ENCODE results near the gene CD274.

The CD274 gene

GRCh38 chr9:5450359-5451091 is at the start of gene CD274:
Gene CD274, plus strand, starts transcription at chr9:5450542. Its CDS starts 5,572 bp downstream, at chr9:5456114.
- DNase-seq (ENCODE audit: low read depth): peak; percentile 95
- TF ChIP-seq MYC (IDR thresholded peaks at IDR 0.05; ENCODE audit: low read depth, low read length): peak; percentile 73
- peak; percentile 83 for TF ChIP-seq CTCF (IDR thresholded peaks at IDR 0.05; ENCODE audit: low read depth, low read length)
- TF ChIP-seq MAX (IDR thresholded peaks at IDR 0.05; ENCODE audit: low read depth, low read length): peak; percentile 73
- TF ChIP-seq POLR2A (IDR thresholded peaks at IDR 0.05; ENCODE audit: extremely low read depth, insufficient read length): peak; percentile 31
- peak within 1 kb of the TSS; percentile 62 for H3K4me3 ChIP-seq (ENCODE audit: low read depth, low read length)

- DNase-seq (ENCODE audit: low read depth): peak; percentile 47
- TF ChIP-seq CTCF (IDR thresholded peaks at IDR 0.05; ENCODE audit: low read depth, low read length): no peak
- TF ChIP-seq MYC (IDR thresholded peaks at IDR 0.05; ENCODE audit: low read depth, low read length): no peak
- no peak for TF ChIP-seq MAX (IDR thresholded peaks at IDR 0.05; ENCODE audit: low read depth, low read length)
- TF ChIP-seq POLR2A (IDR thresholded peaks at IDR 0.05; ENCODE audit: extremely low read depth, insufficient read length): no peak
- H3K4me3 ChIP-seq (ENCODE audit: low read depth, low read length): no peak overlapping the region
Measured at GRCh38 chr9:5402217-5402616, 48.1 kb upstream of the CD274 start.

- TF ChIP-seq POLR2A (IDR thresholded peaks at IDR 0.05; ENCODE audit: extremely low read depth, insufficient read length) (no peak), CTCF (IDR thresholded peaks at IDR 0.05; ENCODE audit: low read depth, low read length) (no peak), MAX (IDR thresholded peaks at IDR 0.05; ENCODE audit: low read depth, low read length) (no peak), MYC (IDR thresholded peaks at IDR 0.05; ENCODE audit: low read depth, low read length) (no peak)
- DNase-seq (ENCODE audit: low read depth): no peak
- H3K4me3 ChIP-seq (ENCODE audit: low read depth, low read length): no peak overlapping the region
Measured at GRCh38 chr9:5408596-5408995, 41.7 kb upstream of the CD274 start.

- TF ChIP-seq POLR2A (IDR thresholded peaks at IDR 0.05; ENCODE audit: extremely low read depth, insufficient read length) (no peak), CTCF (IDR thresholded peaks at IDR 0.05; ENCODE audit: low read depth, low read length) (no peak), MYC (IDR thresholded peaks at IDR 0.05; ENCODE audit: low read depth, low read length) (no peak), MAX (IDR thresholded peaks at IDR 0.05; ENCODE audit: low read depth, low read length) (no peak)
- DNase-seq (ENCODE audit: low read depth): no peak
Measured at GRCh38 chr9:5416953-5417352, 33.4 kb upstream of the CD274 start.

GRCh38 chr9:5418481-5418880 is 31.9 kb upstream of the CD274 start:
- H3K4me3 ChIP-seq (ENCODE audit: low read depth, low read length): no peak overlapping the region
- DNase-seq (ENCODE audit: low read depth): no peak
- no peak for TF ChIP-seq CTCF (IDR thresholded peaks at IDR 0.05; ENCODE audit: low read depth, low read length)
- TF ChIP-seq MAX (IDR thresholded peaks at IDR 0.05; ENCODE audit: low read depth, low read length): no peak
- no peak for TF ChIP-seq POLR2A (IDR thresholded peaks at IDR 0.05; ENCODE audit: extremely low read depth, insufficient read length)
- no peak for TF ChIP-seq MYC (IDR thresholded peaks at IDR 0.05; ENCODE audit: low read depth, low read length)

More at GRCh38 chr9:5416953-5417352, 33.4 kb upstream of the CD274 start:
- no peak overlapping the region for H3K4me3 ChIP-seq (ENCODE audit: low read depth, low read length)
